ENCODE measurements around the gene CLCF1. TPM values are rescaled to one million over a fixed set of nuclear protein-coding genes. Genes with fewer than 3 reads are reported as not detected.

CLCF1 gene
- total and polyA plus RNA-seq, 8 donors = 2.6 to 69.2 (median 5.4) TPM; not detected in 1

- peak within 1 kb of the TSS; percentile 92 to 98 (median 96) for H3K27ac ChIP-seq
- peak within 1 kb of the TSS; percentile 77 to 98 (median 88) for H3K4me3 ChIP-seq
- TF ChIP-seq EP300 (IDR thresholded peaks at IDR 0.05) (no peak), CTCF (IDR thresholded peaks at IDR 0.05) (peak in 3 of 7 experiments; percentile 40 to 86 (median 49)), POLR2A (IDR thresholded peaks at IDR 0.05) (peak in 1 of 4 donors; percentile 0), POLR2AphosphoS5 (IDR thresholded peaks at IDR 0.05) (peak; percentile 7 to 81 (median 76))
- WGBS, 5 donors = 0 to 1% (median 1%) methylated on average over 16 to 73 of the region's 73 CpGs
- H3K27me3 ChIP-seq = peaks cover 0 to 27% (median 0%) of the 10 kb centered on the region in 3 donors
- H3K4me1 ChIP-seq = peaks cover 31 to 62% (median 56%) of the 10 kb centered on the region in 4 donors
- intact Hi-C loops (cut with DNase I; ENCODE audit: low total_unique reads) = no loop called here
- DNase-seq = peak; percentile 93 to 97
- H3K36me3 ChIP-seq = peaks cover 28 to 40% (median 35%) of the 10 kb centered on the region in 4 donors
- no peaks in the 10 kb centered on the region for H3K9me3 ChIP-seq
Measured at GRCh38 chr11:67401495-67402191, 28.2 kb upstream of the CLCF1 start, which contains the start of gene PPP1CA. TSS of gene PPP1CA (minus strand) at chr11:67401858. CDS start at chr11:67401782, 76 bp downstream.

- H3K4me3 ChIP-seq = peak overlapping the region; percentile 77 to 98 (median 88)
- intact Hi-C loops (cut with DNase I; ENCODE audit: low total_unique reads) = no loop called here
- H3K27ac ChIP-seq = peak overlapping the region; percentile 92 to 98 (median 96)
- no peaks in the 10 kb centered on the region for H3K9me3 ChIP-seq
- H3K4me1 ChIP-seq = peaks cover 31 to 65% (median 59%) of the 10 kb centered on the region in 4 donors
- WGBS, 5 donors = 0 to 4% (median 2%) methylated on average over 11 to 27 of the region's 27 CpGs
- DNase-seq = no peak
- no peak for TF ChIP-seq EP300 (IDR thresholded peaks at IDR 0.05)
- TF ChIP-seq POLR2AphosphoS5 (IDR thresholded peaks at IDR 0.05) = no peak
- no peak for TF ChIP-seq POLR2A (IDR thresholded peaks at IDR 0.05)
- TF ChIP-seq CTCF (IDR thresholded peaks at IDR 0.05) = no peak
- H3K36me3 ChIP-seq = peaks cover 28 to 47% (median 41%) of the 10 kb centered on the region in 4 donors
- H3K27me3 ChIP-seq = peaks cover 0 to 21% (median 0%) of the 10 kb centered on the region in 3 donors
Measured at GRCh38 chr11:67400942-67401494, 27.6 kb upstream of the CLCF1 start.

- TF ChIP-seq POLR2A (IDR thresholded peaks at IDR 0.05) (no peak), POLR2AphosphoS5 (IDR thresholded peaks at IDR 0.05) (no peak), EP300 (IDR thresholded peaks at IDR 0.05) (no peak), CTCF (IDR thresholded peaks at IDR 0.05) (no peak)
- DNase-seq = peak in 1 of 2 donors; percentile 68
- Histone ChIP-seq H3K27ac (peak overlapping the region in 4 of 5 donors; percentile 92 to 98 (median 96)), H3K9me3 (no peaks in the 10 kb centered on the region), H3K4me3 (peak overlapping the region; percentile 77 to 98 (median 88)), H3K4me1 (peaks cover 31 to 65% (median 57%) of the 10 kb centered on the region in 4 donors), H3K27me3 (peaks cover 0 to 15% (median 0%) of the 10 kb centered on the region in 3 donors), H3K36me3 (peaks cover 28 to 53% (median 47%) of the 10 kb centered on the region in 4 donors)
- intact Hi-C loops (cut with DNase I; ENCODE audit: low total_unique reads) = no loop called here
- WGBS, 5 donors = 15 to 29% (median 24%) methylated on average over 18 to 23 of the region's 23 CpGs
Measured at GRCh38 chr11:67400251-67400941, 27.0 kb upstream of the CLCF1 start.

All from stomach (tissue), 9 donors.